IMR-90 (cell line): ENCODE data around the gene SHROOM3. TPM values are rescaled to one million over a fixed set of nuclear protein-coding genes. Genes with fewer than 3 reads are reported as not detected.

Source experiments
- ATAC-seq: fragments of 200-7000 bp; cut with Tn5 transposase; 2 replicates; pipeline ENCODE4 v1.9.1; 2020; ENCODE audit warnings: low read depth, mild to moderate bottlenecking, moderate library complexity
- BruUV-seq: library from RNA; stranded (reverse); fragments of 400-500 nt; replicated peaks from 2 replicates; lab custom pipeline; 2021; lab: Mats Ljungman, UMichigan
- CTCF ChIA-PET: fragments of 300-600 bp; formaldehyde crosslinking; extraction: SDS; loops from one replicate; lab custom pipeline; 2021; ENCODE audit warnings: antibody characterized with exemption; lab: Yijun Ruan, JAX
- POLR2A ChIA-PET: fragments of 300-600 bp; sonication (Branson Sonifier 250); formaldehyde crosslinking; loops from one replicate; lab custom pipeline; 2022; ENCODE audit warnings: antibody characterized with exemption; ENCODE audit not compliant: unreplicated experiment; lab: Charles Lee
- DNase-seq: peaks from one replicate; pipeline ENCODE4 v3.0.0; 2013
- H2AFZ ChIP-seq: replicated peaks from 2 replicates; pipeline ENCODE3; 2013; ENCODE audit warnings: low read length, mild to moderate bottlenecking; ENCODE audit not compliant: poor library complexity
- H2AK5ac ChIP-seq: 2 replicates; pipeline ENCODE4 v1.6.1; 2013; ENCODE audit warnings: low read depth, low read length, inconsistent platforms
- H2AK9ac ChIP-seq: replicated peaks from 2 replicates; pipeline ENCODE3; 2013; ENCODE audit warnings: mild to moderate bottlenecking, low read depth, low read length, moderate library complexity; ENCODE audit not compliant: poor library complexity
- H2BK120ac ChIP-seq: 2 replicates; pipeline ENCODE4 v1.6.1; 2013; ENCODE audit warnings: low read depth, low read length, inconsistent platforms
- H2BK15ac ChIP-seq: 3 replicates; pipeline ENCODE4 v1.6.1; 2013; ENCODE audit warnings: low read depth, low read length, inconsistent platforms
- H2BK20ac ChIP-seq: 2 replicates; pipeline ENCODE4 v1.6.1; 2013; ENCODE audit warnings: low read depth, mild to moderate bottlenecking, inconsistent platforms, low read length, moderate library complexity
- H2BK5ac ChIP-seq: 2 replicates; pipeline ENCODE4 v1.6.1; 2013; ENCODE audit warnings: mild to moderate bottlenecking, low read depth, low read length, inconsistent platforms; ENCODE audit not compliant: poor library complexity, severe bottlenecking
- H3K14ac ChIP-seq: replicated peaks from 2 replicates; pipeline ENCODE4 v1.6.1; 2013; ENCODE audit warnings: low read depth, low read length, inconsistent platforms
- H3K18ac ChIP-seq: 2 replicates; pipeline ENCODE4 v1.6.1; 2013; ENCODE audit warnings: low read depth, low read length, control low read depth
- H3K23ac ChIP-seq: 2 replicates; pipeline ENCODE4 v1.6.1; 2013; ENCODE audit warnings: low read depth, low read length, inconsistent platforms
- H3K27ac ChIP-seq: 2 replicates; pipeline ENCODE4 v1.5.1; 2013; ENCODE audit warnings: mild to moderate bottlenecking, control low read depth, low read length; ENCODE audit not compliant: insufficient read depth
- H3K27me3 ChIP-seq: 2 replicates; pipeline ENCODE4 v1.6.1; 2013; ENCODE audit warnings: low read length; ENCODE audit not compliant: control insufficient read depth, insufficient read depth
- H3K36me3 ChIP-seq: 2 replicates; pipeline ENCODE4 v1.6.1; 2013; ENCODE audit warnings: low read length, mixed read lengths; ENCODE audit not compliant: control insufficient read depth, insufficient read depth
- H3K4ac ChIP-seq: 2 replicates; pipeline ENCODE4 v1.6.1; 2013; ENCODE audit warnings: low read depth, low read length, inconsistent platforms
- H3K4me1 ChIP-seq: 2 replicates; pipeline ENCODE4 v1.6.1; 2013; ENCODE audit warnings: low read length, mixed read lengths; ENCODE audit not compliant: control insufficient read depth, insufficient read depth
- H3K4me2 ChIP-seq: 2 replicates; pipeline ENCODE4 v1.6.1; 2013; ENCODE audit warnings: low read depth, mild to moderate bottlenecking, control low read depth, low read length, moderate library complexity
- H3K4me3 ChIP-seq: 2 replicates; pipeline ENCODE4 v1.5.1; 2013; ENCODE audit warnings: low read depth, mild to moderate bottlenecking, control low read depth, low read length, moderate library complexity; ENCODE audit not compliant: insufficient read depth
- H3K56ac ChIP-seq: 2 replicates; pipeline ENCODE4 v1.6.1; 2013; ENCODE audit warnings: low read length, inconsistent platforms; ENCODE audit not compliant: insufficient read depth; ENCODE audit errors: extremely low read depth
- H3K79me1 ChIP-seq, 2 experiments: 2 replicates each; pipeline ENCODE4 v1.6.1; 2013; ENCODE audit warnings: low read length in 2 of 2, inconsistent platforms in 1 of 2, low read depth in 1 of 2
- H3K9ac ChIP-seq: 2 replicates; pipeline ENCODE4 v1.6.1; 2013; ENCODE audit warnings: low read depth, low read length, control low read depth
- H3K9me1 ChIP-seq: 2 replicates; pipeline ENCODE4 v1.6.1; 2013; ENCODE audit warnings: low read length, inconsistent platforms; ENCODE audit not compliant: insufficient read depth
- H3K9me3 ChIP-seq: 2 replicates; pipeline ENCODE4 v1.6.1; 2013; ENCODE audit warnings: low read length; ENCODE audit not compliant: control insufficient read depth, insufficient read depth
- H4K20me1 ChIP-seq: 2 replicates; pipeline ENCODE4 v1.6.1; 2013; ENCODE audit warnings: low read length, inconsistent platforms; ENCODE audit not compliant: insufficient read depth
- H4K5ac ChIP-seq: 2 replicates; pipeline ENCODE4 v1.6.1; 2013; ENCODE audit warnings: mild to moderate bottlenecking, low read depth, low read length, control low read depth
- H4K8ac ChIP-seq, 2 experiments: 2 replicates each; pipeline ENCODE4 v1.6.1; 2013; ENCODE audit warnings: low read depth in 2 of 2, low read length in 2 of 2, control low read depth in 1 of 2, inconsistent platforms in 1 of 2
- H4K91ac ChIP-seq: 2 replicates; pipeline ENCODE4 v1.6.1; 2013; ENCODE audit warnings: low read depth, low read length, inconsistent platforms; ENCODE audit not compliant: insufficient read depth
- BHLHE40 ChIP-seq: fragments of 150-350 bp; IDR thresholded peaks from 2 replicates; pipeline ENCODE4 v1.6.1; 2016; ENCODE audit warnings: mild to moderate bottlenecking, low read depth, low read length
- CTCF ChIP-seq: conservative IDR thresholded peaks from 2 replicates; pipeline ENCODE4 v1.5.1; 2012; ENCODE audit warnings: mild to moderate bottlenecking, low read depth, low read length, improper control_type of control experiment
- ELK1 ChIP-seq: fragments of 150-350 bp; IDR thresholded peaks from 2 replicates; pipeline ENCODE4 v1.6.1; 2016; ENCODE audit warnings: low read depth, mild to moderate bottlenecking, low read length, moderate library complexity, borderline replicate concordance
- MXI1 ChIP-seq: IDR thresholded peaks from 2 replicates; pipeline ENCODE4 v1.6.1; 2012; ENCODE audit warnings: low read depth, mild to moderate bottlenecking, low read length, moderate library complexity, borderline replicate concordance
- POLR2A ChIP-seq: IDR thresholded peaks from 2 replicates; pipeline ENCODE4 v1.6.1; 2012; ENCODE audit warnings: mild to moderate bottlenecking, low read depth, low read length
- RCOR1 ChIP-seq: IDR thresholded peaks from 2 replicates; pipeline ENCODE4 v1.6.1; 2012; ENCODE audit warnings: mild to moderate bottlenecking, low read length, improper control_type of control experiment; ENCODE audit not compliant: insufficient replicate concordance
- RFX5 ChIP-seq: IDR thresholded peaks from 2 replicates; pipeline ENCODE4 v1.8.0; 2012; ENCODE audit warnings: low read depth, mild to moderate bottlenecking, low read length, moderate library complexity
- WGBS, 2 experiments: methylation state at CpG; one replicate each; pipeline versions ENCODE4 v1.1.5 to v1.1.7; 2013; ENCODE audit warnings: missing lambda C conversion rate in 2 of 2; ENCODE audit not compliant: insufficient read length in 1 of 2; ENCODE audit errors: extremely low coverage in 2 of 2; 5-methylcytosine and 5-hydroxymethylcytosine counted together
- dilution Hi-C: fragments of 300-500 bp; cut with HindIII; formaldehyde crosslinking; loops from one replicate; pipeline ENCODE4 v1.14.3; 2018; ENCODE audit warnings: low sequenced_read_pairs; ENCODE audit not compliant: unreplicated experiment
- in situ Hi-C: fragments of 300-500 bp; cut with MboI; formaldehyde crosslinking; loops from 3 replicates; pipeline ENCODE4 v1.14.3; 2019; ENCODE audit warnings: low sequenced_read_pairs, inconsistent platforms, mixed read lengths
- intact Hi-C: fragments of 100-400 bp; cut with micrococcal nuclease; formaldehyde crosslinking; loops from 2 replicates; pipeline ENCODE4 v1.10.0; 2022
- polyA plus RNA-seq, 3 experiments: library from polyadenylated mRNA; depleted of rRNA; stranded (reverse); fragments of >200 nt; gene quantifications; 2 replicates each; pipeline ENCODE4 v1.2.3, GENCODE V29; 2012; ENCODE audit warnings: low replicate concordance in 1 of 3
- total RNA-seq: library from RNA; depleted of rRNA; stranded (reverse); fragments of >200 nt; gene quantifications from 2 replicates; pipeline ENCODE4 v1.2.3, GENCODE V29; 2012

Gene SHROOM3
- total and polyA plus RNA-seq, 2 of the 4 experiments (the other 2 are of a cell fraction): 10.8 to 19.5 TPM

GRCh38 chr4:76582817-76583087, 147.7 kb downstream of the SHROOM3 start (continued):
- no peak for TF ChIP-seq CTCF

- Histone ChIP-seq H2AFZ (peak overlapping the region; percentile 65), H4K5ac (no peak overlapping the region), H3K4me1 (peaks cover 14% of the 10 kb centered on the region), H3K18ac (0 out of 2 replicates have a peak overlapping the region, but pooled peaks have one; percentile 17), H3K9ac (no peak overlapping the region), H2BK20ac (peak overlapping the region; percentile 42), H4K20me1 (no peaks in the 10 kb centered on the region), H2BK120ac (peak overlapping the region; percentile 83), H3K4ac (peak overlapping the region; percentile 52), H3K56ac (no peak overlapping the region), H3K4me2 (no peak overlapping the region), H4K8ac (peak overlapping the region in 1 of 2 experiments; percentile 55; a peak in 3 of 4 replicates), H3K9me1 (peaks cover 13% of the 10 kb centered on the region; the same call in 1 of the 2 replicates), H2BK5ac (peak overlapping the region; percentile 3), H3K9me3 (no peaks in the 10 kb centered on the region), H3K27ac (no peak overlapping the region), H4K91ac (peak overlapping the region; percentile 51; the same call in 1 of the 2 replicates), H2BK15ac (peak overlapping the region; percentile 12; the same call in 1 of the 3 replicates), H3K36me3 (no peaks in the 10 kb centered on the region), H3K4me3 (no peak overlapping the region), H3K79me1 (peaks cover 0 to 5% of the 10 kb centered on the region in 2 experiments; a peak in 1 of 4 replicates), H3K23ac (peak overlapping the region; percentile 77), H3K27me3 (no peaks in the 10 kb centered on the region), H2AK9ac (peak overlapping the region; percentile 4), H2AK5ac (no peak overlapping the region; the same call in 1 of the 2 replicates), H3K14ac (peak overlapping the region; percentile 84; the same call in 1 of the 2 replicates)
- TF ChIP-seq RCOR1: no peak
- TF ChIP-seq MXI1: no peak
- TF ChIP-seq RFX5: no peak
- no peak for TF ChIP-seq POLR2A
- TF ChIP-seq BHLHE40: no peak
- no peak for TF ChIP-seq ELK1
- no CpG with 5 or more reads among the region's 9 CpGs for WGBS, 2 experiments
- intact Hi-C loops: loop anchor here (5.0 kb wide), 1 partner anchor 72 kb away; no protein-coding TSS in a partner anchor
- in situ Hi-C loops: no loop called here
- DNase-seq (no peak), ATAC-seq (no peak)
- BruUV-seq: no TSS peak
- ChIA-PET CTCF (interaction anchor here (1.0 kb wide), 1 partner anchor 17 kb away, joined by 4 read pairs; no protein-coding TSS in a partner anchor), POLR2A (no interaction called here)
- dilution Hi-C loops: no loop called here
Measured at GRCh38 chr4:76584241-76585152, 149.5 kb downstream of the SHROOM3 start.
